Astrocyte of the cerebellum (primary cell): ENCODE measurements around the gene ZMYND19.

Source experiments
- DNase-seq: peaks from one replicate; pipeline ENCODE4 v3.0.0-alpha.2; 2011; ENCODE audit warnings: low read depth
- H3K4me3 ChIP-seq: 2 replicates; pipeline ENCODE4 v1.5.1; 2011; ENCODE audit warnings: mild to moderate bottlenecking, low read depth, low read length, moderate library complexity
- CTCF ChIP-seq: IDR thresholded peaks from 2 replicates; pipeline ENCODE4 v1.5.1; 2012; ENCODE audit warnings: low read length, low read depth, moderate library complexity, mild to moderate bottlenecking; ENCODE audit errors: missing control alignments
- in situ Hi-C: cut with HindIII; loops from 2 replicates; pipeline ENCODE4 v1.10.0; 2017; ENCODE audit warnings: low sequenced_read_pairs

ZMYND19 gene

GRCh38 chr9:137588891-137589290 is 1.4 kb downstream of the ZMYND19 start:
- H3K4me3 ChIP-seq, result peak overlapping the region; percentile 65
- in situ Hi-C loops, result no loop called here
- no peak for TF ChIP-seq CTCF
- no peak for DNase-seq

- in situ Hi-C loops, result no loop called here
Observed at GRCh38 chr9:137588311-137588710, 2.0 kb downstream of the ZMYND19 start.

GRCh38 chr9:137586854-137587253 is 3.5 kb downstream of the ZMYND19 start:
- in situ Hi-C loops, result no loop called here
- TF ChIP-seq CTCF, result no peak
- no peak for DNase-seq
- no peak overlapping the region for H3K4me3 ChIP-seq

More at GRCh38 chr9:137588311-137588710, 2.0 kb downstream of the ZMYND19 start:
- no peak for TF ChIP-seq CTCF
- DNase-seq, result no peak
- H3K4me3 ChIP-seq, result no peak overlapping the region

- in situ Hi-C loops, result no loop called here
- no peak overlapping the region for H3K4me3 ChIP-seq
- no peak for DNase-seq
- no peak for TF ChIP-seq CTCF
Observed at GRCh38 chr9:137583957-137584356, 6.4 kb downstream of the ZMYND19 start.

- DNase-seq, result no peak
- TF ChIP-seq CTCF, result no peak
- in situ Hi-C loops, result no loop called here
- no peak overlapping the region for H3K4me3 ChIP-seq
Observed at GRCh38 chr9:137583347-137583746, 7.0 kb downstream of the ZMYND19 start.

GRCh38 chr9:137582286-137582860 is 7.9 kb downstream of the ZMYND19 start:
- peak; percentile 11 for TF ChIP-seq CTCF
- no peak overlapping the region for H3K4me3 ChIP-seq
- in situ Hi-C loops, result no loop called here
- no peak for DNase-seq
